ENCODE measurements around the gene GOLGA3. TPM values are rescaled to one million over a fixed set of nuclear protein-coding genes. Genes with fewer than 3 reads are reported as not detected.

GOLGA3 gene
- total RNA-seq, 1 donor = 127 TPM

DNA sequence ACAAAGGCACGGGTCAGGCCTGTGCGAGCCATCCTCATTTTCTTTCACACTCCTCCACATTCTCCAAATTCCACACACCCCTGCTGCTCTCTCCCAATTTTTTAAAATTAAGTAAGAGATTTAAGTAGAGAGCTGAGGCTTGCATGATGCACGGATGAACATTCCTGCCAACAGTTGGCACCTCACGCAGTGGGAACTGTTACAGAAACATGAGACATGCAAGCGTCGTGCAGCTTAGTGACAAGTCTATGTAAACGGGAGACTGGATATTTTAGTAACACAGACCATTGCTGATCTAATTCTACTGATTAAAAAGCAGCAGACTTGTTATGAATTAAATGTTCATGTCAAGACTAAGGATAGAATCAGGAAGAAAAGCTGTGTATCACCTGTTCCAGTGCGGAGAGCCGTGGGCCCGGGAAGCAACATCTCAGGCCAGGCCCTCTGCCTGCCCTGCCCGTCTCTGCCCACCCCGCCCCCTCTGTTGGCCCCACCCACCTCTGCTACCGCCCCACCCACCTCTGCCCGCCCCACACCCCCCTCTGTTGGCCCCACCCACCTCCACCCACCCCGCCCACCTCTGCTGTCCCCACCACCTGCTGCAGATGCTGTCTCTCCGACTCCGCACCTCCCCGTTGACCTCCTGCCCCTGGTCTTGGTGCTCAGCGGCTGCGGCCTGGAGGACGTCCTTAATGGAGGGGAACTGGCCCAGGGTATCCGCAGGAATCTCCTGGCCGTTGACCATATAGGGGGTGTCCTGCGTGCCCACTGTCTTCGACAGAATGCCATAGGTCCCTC, 21.2 kb downstream of the GOLGA3 start:
- Histone ChIP-seq H3K4me3 (ENCODE audit: insufficient read depth, low read length) (no peak overlapping the region), H3K36me3 (ENCODE audit: insufficient read depth, low read length) (peaks cover 86% of the 10 kb centered on the region), H3K4me2 (ENCODE audit: insufficient read depth, low read length) (no peak overlapping the region), H3K4me1 (ENCODE audit: insufficient read depth, low read length) (peaks cover 21% of the 10 kb centered on the region), H3K9me3 (ENCODE audit: low read depth, low read length) (no peaks in the 10 kb centered on the region), H2AFZ (ENCODE audit: low read length) (no peak overlapping the region), H4K20me1 (ENCODE audit: insufficient read depth, low read length) (peaks cover 65% of the 10 kb centered on the region), H3K27me3 (ENCODE audit: insufficient read depth, low read length) (no peaks in the 10 kb centered on the region), H3K27ac (ENCODE audit: low read depth, low read length) (no peak overlapping the region), H3K79me2 (ENCODE audit: insufficient read depth, low read length) (peaks cover 64% of the 10 kb centered on the region)
- TF ChIP-seq, protein P1, sequence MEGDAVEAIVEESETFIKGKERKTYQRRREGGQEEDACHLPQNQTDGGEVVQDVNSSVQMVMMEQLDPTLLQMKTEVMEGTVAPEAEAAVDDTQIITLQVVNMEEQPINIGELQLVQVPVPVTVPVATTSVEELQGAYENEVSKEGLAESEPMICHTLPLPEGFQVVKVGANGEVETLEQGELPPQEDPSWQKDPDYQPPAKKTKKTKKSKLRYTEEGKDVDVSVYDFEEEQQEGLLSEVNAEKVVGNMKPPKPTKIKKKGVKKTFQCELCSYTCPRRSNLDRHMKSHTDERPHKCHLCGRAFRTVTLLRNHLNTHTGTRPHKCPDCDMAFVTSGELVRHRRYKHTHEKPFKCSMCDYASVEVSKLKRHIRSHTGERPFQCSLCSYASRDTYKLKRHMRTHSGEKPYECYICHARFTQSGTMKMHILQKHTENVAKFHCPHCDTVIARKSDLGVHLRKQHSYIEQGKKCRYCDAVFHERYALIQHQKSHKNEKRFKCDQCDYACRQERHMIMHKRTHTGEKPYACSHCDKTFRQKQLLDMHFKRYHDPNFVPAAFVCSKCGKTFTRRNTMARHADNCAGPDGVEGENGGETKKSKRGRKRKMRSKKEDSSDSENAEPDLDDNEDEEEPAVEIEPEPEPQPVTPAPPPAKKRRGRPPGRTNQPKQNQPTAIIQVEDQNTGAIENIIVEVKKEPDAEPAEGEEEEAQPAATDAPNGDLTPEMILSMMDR (IDR thresholded peaks at IDR 0.05; ENCODE audit: extremely low read depth, low read depth, low read length) = no peak
- DNase-seq (ENCODE audit: insufficient read length, low spot score, missing footprints) = peak; percentile 73

DNA sequence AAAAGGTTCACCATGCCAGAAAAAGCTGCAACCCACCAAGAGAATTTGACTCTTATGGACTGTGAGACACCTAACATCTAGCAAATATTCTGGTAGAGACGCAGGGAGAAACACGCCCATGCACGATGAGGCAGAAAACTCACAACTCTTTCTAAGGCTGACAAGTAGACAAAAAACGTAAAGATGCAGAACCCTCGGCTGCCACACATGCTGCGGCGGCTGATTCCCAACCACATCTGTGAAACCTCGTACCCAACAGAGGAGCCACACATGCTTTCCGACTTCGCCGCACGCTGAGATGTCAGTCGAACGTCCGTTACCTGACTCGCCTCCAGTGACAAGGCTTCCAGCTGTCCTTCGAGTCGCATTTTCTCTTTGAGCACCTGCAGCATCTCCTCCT, 21.8 kb downstream of the GOLGA3 start:
- H3K27me3 ChIP-seq (ENCODE audit: insufficient read depth, low read length) = no peaks in the 10 kb centered on the region
- H3K4me3 ChIP-seq (ENCODE audit: insufficient read depth, low read length) = no peak overlapping the region
- H3K9me3 ChIP-seq (ENCODE audit: low read depth, low read length) = no peaks in the 10 kb centered on the region
- H3K36me3 ChIP-seq (ENCODE audit: insufficient read depth, low read length) = peaks cover 84% of the 10 kb centered on the region
- DNase-seq (ENCODE audit: insufficient read length, low spot score, missing footprints) = peak; percentile 68
- no peak overlapping the region for H3K27ac ChIP-seq (ENCODE audit: low read depth, low read length)
- peaks cover 61% of the 10 kb centered on the region for H4K20me1 ChIP-seq (ENCODE audit: insufficient read depth, low read length)
- TF ChIP-seq, protein P1 (IDR thresholded peaks at IDR 0.05; ENCODE audit: extremely low read depth, low read depth, low read length) = no peak
- no peak overlapping the region for H3K4me2 ChIP-seq (ENCODE audit: insufficient read depth, low read length)
- H3K79me2 ChIP-seq (ENCODE audit: insufficient read depth, low read length) = peaks cover 67% of the 10 kb centered on the region
- H2AFZ ChIP-seq (ENCODE audit: low read length) = no peak overlapping the region
- peaks cover 15% of the 10 kb centered on the region for H3K4me1 ChIP-seq (ENCODE audit: insufficient read depth, low read length)

DNA sequence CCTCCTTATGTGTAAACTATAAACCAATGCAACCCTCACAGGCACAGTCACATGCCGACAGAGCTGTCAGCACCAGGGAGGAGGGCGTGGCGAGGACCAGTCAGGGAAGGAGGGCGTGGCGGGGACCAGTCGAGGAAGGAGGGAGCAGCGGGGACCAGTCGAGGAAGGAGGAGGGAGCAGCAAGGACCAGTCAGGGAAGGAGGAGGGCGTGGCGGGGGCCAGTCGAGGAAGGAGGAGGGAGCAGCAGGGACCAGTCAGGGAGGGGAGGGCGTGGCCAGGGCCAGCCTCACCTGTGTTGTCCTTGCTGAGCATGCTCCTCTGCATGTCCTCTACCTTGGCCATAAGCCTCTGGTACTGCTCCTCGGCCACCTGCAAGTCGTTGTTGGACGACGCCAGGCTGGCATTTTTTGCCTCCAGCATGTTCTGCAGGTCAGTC, 24.2 kb downstream of the GOLGA3 start:
- H3K27ac ChIP-seq (ENCODE audit: low read depth, low read length) = peak overlapping the region; percentile 41
- TF ChIP-seq, protein P1 (IDR thresholded peaks at IDR 0.05; ENCODE audit: extremely low read depth, low read depth, low read length) = no peak
- H3K4me2 ChIP-seq (ENCODE audit: insufficient read depth, low read length) = peak overlapping the region; percentile 32
- H3K36me3 ChIP-seq (ENCODE audit: insufficient read depth, low read length) = peaks cover 86% of the 10 kb centered on the region
- no peak overlapping the region for H3K4me3 ChIP-seq (ENCODE audit: insufficient read depth, low read length)
- no peaks in the 10 kb centered on the region for H3K9me3 ChIP-seq (ENCODE audit: low read depth, low read length)
- H3K4me1 ChIP-seq (ENCODE audit: insufficient read depth, low read length) = peaks cover 15% of the 10 kb centered on the region
- DNase-seq (ENCODE audit: insufficient read length, low spot score, missing footprints) = no peak
- H4K20me1 ChIP-seq (ENCODE audit: insufficient read depth, low read length) = peaks cover 58% of the 10 kb centered on the region
- H3K79me2 ChIP-seq (ENCODE audit: insufficient read depth, low read length) = peaks cover 73% of the 10 kb centered on the region
- H2AFZ ChIP-seq (ENCODE audit: low read length) = no peak overlapping the region
- no peaks in the 10 kb centered on the region for H3K27me3 ChIP-seq (ENCODE audit: insufficient read depth, low read length)

DNA sequence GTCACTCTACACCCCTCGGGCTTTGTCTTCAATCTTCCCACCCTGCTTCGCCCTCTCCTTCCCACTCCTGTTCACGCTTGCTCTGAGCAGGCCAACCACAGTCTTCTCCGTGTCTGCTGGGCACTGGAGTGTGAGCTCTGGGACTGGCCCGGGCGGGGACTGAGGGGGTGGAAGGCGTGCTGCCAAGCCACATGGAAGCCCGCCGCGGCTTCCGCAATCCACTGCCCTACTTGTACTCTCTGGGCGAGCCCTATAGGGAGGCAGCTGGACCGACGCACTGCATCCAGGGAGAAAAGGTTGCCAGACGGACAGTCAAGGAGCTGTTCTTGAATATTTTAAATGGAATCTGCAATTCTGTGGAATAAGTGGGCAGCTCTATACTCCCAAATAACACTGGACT, 24.8 kb downstream of the GOLGA3 start:
- no peaks in the 10 kb centered on the region for H3K9me3 ChIP-seq (ENCODE audit: low read depth, low read length)
- H3K79me2 ChIP-seq (ENCODE audit: insufficient read depth, low read length) = peaks cover 77% of the 10 kb centered on the region
- no peaks in the 10 kb centered on the region for H3K27me3 ChIP-seq (ENCODE audit: insufficient read depth, low read length)
- H3K4me1 ChIP-seq (ENCODE audit: insufficient read depth, low read length) = peaks cover 15% of the 10 kb centered on the region
- TF ChIP-seq, protein P1 (IDR thresholded peaks at IDR 0.05; ENCODE audit: extremely low read depth, low read depth, low read length) = no peak
- H3K27ac ChIP-seq (ENCODE audit: low read depth, low read length) = peak overlapping the region; percentile 79
- no peak overlapping the region for H3K4me3 ChIP-seq (ENCODE audit: insufficient read depth, low read length)
- H3K4me2 ChIP-seq (ENCODE audit: insufficient read depth, low read length) = peak overlapping the region; percentile 32
- no peak overlapping the region for H2AFZ ChIP-seq (ENCODE audit: low read length)
- peaks cover 64% of the 10 kb centered on the region for H4K20me1 ChIP-seq (ENCODE audit: insufficient read depth, low read length)
- DNase-seq (ENCODE audit: insufficient read length, low spot score, missing footprints) = peak; percentile 99
- peaks cover 89% of the 10 kb centered on the region for H3K36me3 ChIP-seq (ENCODE audit: insufficient read depth, low read length)
